CD14-positive monocyte (primary cell): ENCODE data around the gene BNC2. TPM values are rescaled to one million over a fixed set of nuclear protein-coding genes. Genes with fewer than 3 reads are reported as not detected.

Experiments used
- DNase-seq, 3 donors: peaks; one replicate each; pipeline ENCODE4 v3.0.0-alpha.2; 2011 to 2022
- H2AFZ ChIP-seq: 2 replicates; pipeline ENCODE4 v1.6.0; 2012; ENCODE audit warnings: mild to moderate bottlenecking, low read depth, low read length, inconsistent platforms; ENCODE audit not compliant: insufficient read depth, poor library complexity, severe bottlenecking
- H3K27ac ChIP-seq, 2 donors: 1 replicate in 1 of 2; 2 replicates in 1 of 2; pipeline ENCODE4 v1.5.1; 2012 to 2013; ENCODE audit warnings: low read length in 2 of 2, control low read depth in 1 of 2, inconsistent platforms in 1 of 2, low read depth in 1 of 2, mild to moderate bottlenecking in 1 of 2
- H3K27me3 ChIP-seq, 2 donors: one replicate each; pipeline versions ENCODE4 v1.6.0 to v1.6.1; 2011 to 2013; ENCODE audit warnings: low read length in 2 of 2; ENCODE audit not compliant: control insufficient read depth in 2 of 2, insufficient read depth in 2 of 2
- H3K36me3 ChIP-seq, 2 donors: replicated peaks in 1 of 2; 1 replicate in 1 of 2; 2 replicates in 1 of 2; pipeline versions ENCODE4 v1.5.1 to v1.6.1; 2012 to 2013; ENCODE audit warnings: low read length in 2 of 2, control low read depth in 1 of 2, inconsistent platforms in 1 of 2, mild to moderate bottlenecking in 1 of 2; ENCODE audit not compliant: insufficient read depth in 2 of 2, control insufficient read depth in 1 of 2
- H3K4me1 ChIP-seq, 2 donors: 1 replicate in 1 of 2; 2 replicates in 1 of 2; pipeline versions ENCODE4 v1.5.1 to v1.6.1; 2012 to 2013; ENCODE audit warnings: low read length in 2 of 2, control low read depth in 1 of 2, inconsistent platforms in 1 of 2, mild to moderate bottlenecking in 1 of 2, moderate library complexity in 1 of 2; ENCODE audit not compliant: insufficient read depth in 2 of 2, control insufficient read depth in 1 of 2
- H3K4me2 ChIP-seq: replicated peaks from 2 replicates; pipeline ENCODE3; 2012; ENCODE audit warnings: low read length, moderate library complexity, mild to moderate bottlenecking; ENCODE audit not compliant: poor library complexity, severe bottlenecking; ENCODE audit errors: extremely low read depth
- H3K4me3 ChIP-seq, 3 experiments: fragments of 200-600 bp in 1 of 3; sonication (generic) in 1 of 3; replicated peaks in 1 of 3; 1 replicate in 2 of 3; 2 replicates in 1 of 3; pipeline ENCODE4 v1.5.1; 2011 to 2013; ENCODE audit warnings: low read length in 3 of 3, mild to moderate bottlenecking in 3 of 3, control low read depth in 2 of 3, low read depth in 2 of 3, inconsistent platforms in 1 of 3, moderate library complexity in 1 of 3
- H3K79me2 ChIP-seq: 2 replicates; pipeline ENCODE4 v1.6.0; 2012; ENCODE audit warnings: mild to moderate bottlenecking, control low read depth, inconsistent platforms, low read length, moderate library complexity; ENCODE audit not compliant: insufficient read depth
- H3K9ac ChIP-seq: 2 replicates; pipeline ENCODE4 v1.6.0; 2017; ENCODE audit warnings: low read length, mild to moderate bottlenecking; ENCODE audit not compliant: insufficient read depth, poor library complexity, severe bottlenecking
- H3K9me3 ChIP-seq, 2 donors: replicated peaks in 1 of 2; 1 replicate in 1 of 2; 2 replicates in 1 of 2; pipeline versions ENCODE4 v1.5.1 to v1.6.1; 2012 to 2013; ENCODE audit warnings: low read length in 2 of 2, control low read depth in 1 of 2; ENCODE audit not compliant: control insufficient read depth in 1 of 2, insufficient read depth in 1 of 2
- H4K20me1 ChIP-seq: 2 replicates; pipeline ENCODE4 v1.6.0; 2012; ENCODE audit warnings: mild to moderate bottlenecking, low read length, control low read depth, moderate library complexity; ENCODE audit not compliant: insufficient read depth
- H3K27ac Mint-ChIP-seq, 7 donors: one replicate each; pipeline ENCODE4 v1.8.0; 2020; ENCODE audit warnings: mild to moderate bottlenecking in 7 of 7, mixed read lengths in 7 of 7, moderate library complexity in 6 of 7, inconsistent platforms in 2 of 7
- H3K27me3 Mint-ChIP-seq, 3 donors: one replicate each; pipeline ENCODE4 v1.8.0; 2021 to 2022; ENCODE audit warnings: low read depth in 3 of 3, mild to moderate bottlenecking in 3 of 3, mixed read lengths in 3 of 3, moderate library complexity in 3 of 3, inconsistent platforms in 1 of 3
- H3K36me3 Mint-ChIP-seq, 2 donors: one replicate each; pipeline ENCODE4 v1.8.0; 2020; ENCODE audit warnings: mixed read lengths in 2 of 2, inconsistent platforms in 1 of 2, mild to moderate bottlenecking in 1 of 2
- H3K4me1 Mint-ChIP-seq: one replicate; pipeline ENCODE4 v1.8.0; 2020; ENCODE audit warnings: mild to moderate bottlenecking, mixed read lengths
- H3K4me3 Mint-ChIP-seq, 2 donors: one replicate each; pipeline ENCODE4 v1.8.0; 2020; ENCODE audit warnings: mild to moderate bottlenecking in 2 of 2, mixed read lengths in 2 of 2, moderate library complexity in 1 of 2
- H3K9me3 Mint-ChIP-seq, 7 donors: one replicate each; pipeline ENCODE4 v1.8.0; 2020 to 2022; ENCODE audit warnings: mixed read lengths in 7 of 7, mild to moderate bottlenecking in 6 of 7, moderate library complexity in 6 of 7, inconsistent platforms in 2 of 7
- WGBS: methylation state at CpG from one replicate; pipeline ENCODE4 v1.1.5; 2013; ENCODE audit warnings: missing lambda C conversion rate; ENCODE audit not compliant: insufficient coverage; 5-methylcytosine and 5-hydroxymethylcytosine counted together
- intact Hi-C, 2 donors: fragments of 100-400 bp; cut with micrococcal nuclease; formaldehyde crosslinking; loops; one replicate each; pipeline versions ENCODE4 v1.15.0 to v1.15.1; 2023
- polyA plus RNA-seq, 3 donors: library from polyadenylated mRNA; depleted of rRNA in 1 of 3; unstranded in 2 of 3; stranded (reverse) in 1 of 3; fragments of 300-500 nt in 2 of 3; fragments of >200 nt in 1 of 3; fragmentation: Illumina TruSeq in 2 of 3; gene quantifications; 1 replicate in 2 of 3; 2 replicates in 1 of 3; pipeline ENCODE4 v1.2.3, GENCODE V29; 2012 to 2021
- TF ChIP-seq, protein P1 (sequence below): fragments of 200-600 bp; IDR thresholded peaks from one replicate; pipeline ENCODE4 v1.8.0; 2022; ENCODE audit warnings: antibody characterized with exemption, mild to moderate bottlenecking

The BNC2 gene
- polyA plus RNA-seq, 3 donors, result 0.01 TPM; not detected in 2

DNA sequence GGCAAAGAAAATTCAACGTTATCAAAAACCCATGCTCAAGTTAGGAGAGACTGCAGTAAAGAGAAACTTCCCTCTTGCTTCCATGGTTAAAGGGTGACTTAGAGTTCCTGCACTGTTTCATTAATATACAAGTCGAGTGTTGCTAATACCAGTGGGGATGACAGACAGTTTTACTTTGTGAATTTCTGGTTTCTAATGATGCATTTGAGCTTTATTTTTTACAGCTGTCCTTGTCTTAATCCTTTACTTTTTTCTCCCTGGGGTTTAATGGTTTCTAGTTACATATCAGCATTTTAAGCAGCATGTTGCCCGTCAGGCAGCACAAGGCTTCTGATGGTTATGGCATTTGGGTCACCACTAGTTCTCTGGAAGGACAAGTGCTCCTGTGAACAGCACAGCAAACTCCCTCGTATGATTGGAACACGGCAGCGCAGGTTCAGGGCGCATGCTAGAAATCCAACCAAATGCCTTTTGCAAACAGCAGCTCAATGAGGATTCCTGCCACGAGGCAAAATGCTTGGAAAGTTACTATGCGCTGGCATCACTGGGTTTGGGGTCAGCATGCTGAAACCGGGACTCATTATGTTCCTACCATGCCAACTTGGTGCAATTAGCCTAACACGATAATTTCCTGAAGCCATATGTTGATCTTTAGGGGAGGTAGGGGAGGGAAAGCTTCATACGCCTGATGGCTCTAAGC, 463.8 kb downstream of the BNC2 start:
- Histone ChIP-seq H3K9me3 (no peaks in the 10 kb centered on the region), H3K4me1 (peaks cover 0 to 11% of the 10 kb centered on the region in 2 donors), H3K9ac (no peak overlapping the region), H3K36me3 (no peaks in the 10 kb centered on the region), H4K20me1 (no peaks in the 10 kb centered on the region), H3K79me2 (no peaks in the 10 kb centered on the region), H3K27me3 (no peaks in the 10 kb centered on the region), H3K4me2 (no peak overlapping the region), H3K4me3 (no peak overlapping the region), H2AFZ (no peak overlapping the region), H3K27ac (no peak overlapping the region)
- Mint-ChIP-seq H3K4me1 (peaks cover 22% of the 10 kb centered on the region), H3K9me3 (peaks cover 0 to 3% (median 1%) of the 10 kb centered on the region in 7 donors), H3K27me3 (peaks cover 0 to 5% (median 3%) of the 10 kb centered on the region in 3 donors), H3K36me3 (no peaks in the 10 kb centered on the region), H3K4me3 (no peak overlapping the region), H3K27ac (no peak overlapping the region)
- DNase-seq, result no peak
- intact Hi-C loops, result no loop called here
- 92% methylated on average over 8 of the region's 12 CpGs for WGBS
- TF ChIP-seq, protein P1, sequence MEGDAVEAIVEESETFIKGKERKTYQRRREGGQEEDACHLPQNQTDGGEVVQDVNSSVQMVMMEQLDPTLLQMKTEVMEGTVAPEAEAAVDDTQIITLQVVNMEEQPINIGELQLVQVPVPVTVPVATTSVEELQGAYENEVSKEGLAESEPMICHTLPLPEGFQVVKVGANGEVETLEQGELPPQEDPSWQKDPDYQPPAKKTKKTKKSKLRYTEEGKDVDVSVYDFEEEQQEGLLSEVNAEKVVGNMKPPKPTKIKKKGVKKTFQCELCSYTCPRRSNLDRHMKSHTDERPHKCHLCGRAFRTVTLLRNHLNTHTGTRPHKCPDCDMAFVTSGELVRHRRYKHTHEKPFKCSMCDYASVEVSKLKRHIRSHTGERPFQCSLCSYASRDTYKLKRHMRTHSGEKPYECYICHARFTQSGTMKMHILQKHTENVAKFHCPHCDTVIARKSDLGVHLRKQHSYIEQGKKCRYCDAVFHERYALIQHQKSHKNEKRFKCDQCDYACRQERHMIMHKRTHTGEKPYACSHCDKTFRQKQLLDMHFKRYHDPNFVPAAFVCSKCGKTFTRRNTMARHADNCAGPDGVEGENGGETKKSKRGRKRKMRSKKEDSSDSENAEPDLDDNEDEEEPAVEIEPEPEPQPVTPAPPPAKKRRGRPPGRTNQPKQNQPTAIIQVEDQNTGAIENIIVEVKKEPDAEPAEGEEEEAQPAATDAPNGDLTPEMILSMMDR, result no peak

DNA sequence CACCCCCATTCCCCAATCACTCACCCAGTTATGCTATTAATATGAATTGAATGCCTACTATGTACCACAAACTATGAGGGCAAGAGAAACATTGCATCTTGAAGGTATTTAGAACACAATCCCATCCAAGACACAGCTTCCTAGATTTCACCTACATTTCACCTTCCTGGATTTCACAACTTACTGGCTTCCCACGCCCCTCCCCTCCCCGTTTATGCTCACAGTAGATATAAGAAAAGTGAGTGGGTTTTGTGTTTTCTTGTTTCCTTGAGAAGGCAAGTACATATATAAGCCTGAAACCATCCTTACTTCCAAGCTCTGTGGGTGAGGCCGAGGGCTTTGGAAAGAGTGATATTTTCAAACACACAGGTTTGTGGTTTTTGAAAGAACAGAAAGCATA, 465.0 kb downstream of the BNC2 start:
- no peak overlapping the region for H3K27ac Mint-ChIP-seq
- H3K79me2 ChIP-seq, result no peaks in the 10 kb centered on the region
- H3K9me3 ChIP-seq, result no peaks in the 10 kb centered on the region
- H3K27me3 ChIP-seq, result no peaks in the 10 kb centered on the region
- no peaks in the 10 kb centered on the region for H4K20me1 ChIP-seq
- no peak overlapping the region for H3K4me2 ChIP-seq
- H3K4me1 Mint-ChIP-seq, result peaks cover 30% of the 10 kb centered on the region
- H2AFZ ChIP-seq, result no peak overlapping the region
- peaks cover 0 to 3% (median 1%) of the 10 kb centered on the region in 7 donors for H3K9me3 Mint-ChIP-seq
- no peak overlapping the region for H3K27ac ChIP-seq
- no peak overlapping the region for H3K4me3 Mint-ChIP-seq
- no peak overlapping the region for H3K9ac ChIP-seq
- no CpG with 5 or more reads among the region's 3 CpGs for WGBS
- no peaks in the 10 kb centered on the region for H3K36me3 Mint-ChIP-seq
- TF ChIP-seq, protein P1, result no peak
- H3K36me3 ChIP-seq, result no peaks in the 10 kb centered on the region
- intact Hi-C loops, result no loop called here
- H3K27me3 Mint-ChIP-seq, result peaks cover 0 to 5% (median 3%) of the 10 kb centered on the region in 3 donors
- DNase-seq, result no peak
- H3K4me1 ChIP-seq, result peaks cover 5 to 23% of the 10 kb centered on the region in 2 donors
- no peak overlapping the region for H3K4me3 ChIP-seq
